ENCODE results near the gene TMEM271.

The TMEM271 gene

GRCh38 chr4:581753-582361, 5.8 kb upstream of the TMEM271 start:
- in situ Hi-C loops (cut with MboI; ENCODE audit: low sequenced_read_pairs), result no loop called here

GRCh38 chr4:581181-581580, 5.1 kb upstream of the TMEM271 start:
- in situ Hi-C loops (cut with MboI; ENCODE audit: low sequenced_read_pairs), result no loop called here

- in situ Hi-C loops (cut with MboI; ENCODE audit: low sequenced_read_pairs), result no loop called here
Observed at GRCh38 chr4:579543-580175, 3.6 kb upstream of the TMEM271 start.

- in situ Hi-C loops (cut with MboI; ENCODE audit: low sequenced_read_pairs), result no loop called here
Observed at GRCh38 chr4:578451-579443, 2.7 kb upstream of the TMEM271 start.

GRCh38 chr4:577499-578450, 1.7 kb upstream of the TMEM271 start:
- in situ Hi-C loops (cut with MboI; ENCODE audit: low sequenced_read_pairs), result no loop called here

GRCh38 chr4:576991-577498, 950 bp upstream of the TMEM271 start:
- in situ Hi-C loops (cut with MboI; ENCODE audit: low sequenced_read_pairs), result no loop called here

- in situ Hi-C loops (cut with MboI; ENCODE audit: low sequenced_read_pairs), result no loop called here
Observed at GRCh38 chr4:575281-576141, 584 bp downstream of the TMEM271 start.

GRCh38 chr4:574346-575161, 1.5 kb downstream of the TMEM271 start:
- in situ Hi-C loops (cut with MboI; ENCODE audit: low sequenced_read_pairs), result no loop called here

GRCh38 chr4:573122-573892, 2.8 kb downstream of the TMEM271 start:
- in situ Hi-C loops (cut with MboI; ENCODE audit: low sequenced_read_pairs), result no loop called here

GRCh38 chr4:572594-572993, 3.5 kb downstream of the TMEM271 start:
- in situ Hi-C loops (cut with MboI; ENCODE audit: low sequenced_read_pairs), result no loop called here

GRCh38 chr4:571838-572572, 4.1 kb downstream of the TMEM271 start:
- in situ Hi-C loops (cut with MboI; ENCODE audit: low sequenced_read_pairs), result no loop called here

GRCh38 chr4:570754-571153, 5.3 kb downstream of the TMEM271 start:
- in situ Hi-C loops (cut with MboI; ENCODE audit: low sequenced_read_pairs), result no loop called here

- in situ Hi-C loops (cut with MboI; ENCODE audit: low sequenced_read_pairs), result no loop called here
Observed at GRCh38 chr4:569958-570667, 6.0 kb downstream of the TMEM271 start.

- in situ Hi-C loops (cut with MboI; ENCODE audit: low sequenced_read_pairs), result no loop called here
Observed at GRCh38 chr4:568962-569361, 7.1 kb downstream of the TMEM271 start.

GRCh38 chr4:568351-568652, 7.8 kb downstream of the TMEM271 start:
- in situ Hi-C loops (cut with MboI; ENCODE audit: low sequenced_read_pairs), result no loop called here

- in situ Hi-C loops (cut with MboI; ENCODE audit: low sequenced_read_pairs), result no loop called here
Observed at GRCh38 chr4:567457-568350, 8.4 kb downstream of the TMEM271 start.

Data from HL-60/S4 treated with retinoic acid at 250 ng/mL for 4 days and 3 days (cell line).